HG02759 (cell line): ENCODE results near the gene KCNAB1.
"Not testable (repeated sequence)": the region's sequence is repeated elsewhere in the genome, so short reads cannot be mapped to it uniquely, and the experiment has no call there.

Experiments used
- ATAC-seq: cut with Tn5 transposase; IDR thresholded peaks from one replicate; pipeline ENCODE4 v1.9.1; 2021; ENCODE audit warnings: mild to moderate bottlenecking, moderate library complexity; ENCODE audit not compliant: unreplicated experiment

KCNAB1 gene

DNA sequence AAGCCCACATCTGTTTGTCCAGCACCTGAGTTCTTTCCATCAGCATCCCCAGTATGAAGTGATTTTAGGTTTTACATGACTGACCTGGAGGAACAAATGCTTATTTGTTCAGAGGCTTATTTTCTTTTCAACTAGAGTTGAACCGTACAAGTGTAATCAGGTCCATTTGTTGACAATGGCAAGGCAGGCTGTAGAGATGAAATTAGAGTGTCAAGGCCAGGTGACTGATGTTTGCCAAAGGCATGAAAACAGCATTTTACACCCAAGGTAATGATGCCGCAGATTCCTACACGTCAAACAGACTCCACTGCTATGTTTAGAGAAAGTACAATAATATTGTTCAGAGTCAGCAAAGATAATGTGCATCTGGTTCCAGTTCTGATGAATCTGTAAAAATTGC is 96.5 kb downstream of the KCNAB1 start:
- no peak for ATAC-seq

DNA sequence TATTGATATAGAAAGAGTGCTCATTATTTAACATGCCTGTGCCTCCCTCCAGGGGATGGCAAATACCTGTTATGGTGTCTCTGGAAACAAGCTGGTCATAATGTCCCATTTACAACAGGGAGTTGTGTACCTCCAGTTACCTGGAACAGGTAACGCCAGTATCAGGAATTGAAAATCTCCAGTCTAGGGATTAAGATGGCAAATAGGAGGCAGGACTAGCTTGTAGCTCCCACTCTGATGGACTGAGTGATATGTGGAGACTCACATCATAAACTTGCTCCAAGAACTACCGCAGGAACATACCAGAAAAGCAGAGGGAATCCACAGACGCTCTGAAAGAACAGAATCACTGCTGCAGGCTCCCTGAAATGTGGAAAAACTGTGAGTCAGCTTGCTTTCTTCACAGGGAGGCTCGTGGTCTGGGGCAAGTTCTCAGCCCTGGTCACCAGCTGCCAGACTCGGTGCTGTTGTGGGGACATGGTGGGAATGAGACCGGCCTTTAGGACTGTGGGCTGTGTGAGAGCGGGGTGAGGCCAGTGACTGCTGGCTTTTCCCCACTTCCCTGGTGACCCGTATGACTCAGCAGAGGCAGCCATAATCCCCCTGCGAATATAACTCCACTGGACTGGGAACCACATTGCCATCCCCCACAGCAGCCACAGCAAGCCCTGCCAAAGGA is 97.4 kb downstream of the KCNAB1 start:
- no peak for ATAC-seq

DNA sequence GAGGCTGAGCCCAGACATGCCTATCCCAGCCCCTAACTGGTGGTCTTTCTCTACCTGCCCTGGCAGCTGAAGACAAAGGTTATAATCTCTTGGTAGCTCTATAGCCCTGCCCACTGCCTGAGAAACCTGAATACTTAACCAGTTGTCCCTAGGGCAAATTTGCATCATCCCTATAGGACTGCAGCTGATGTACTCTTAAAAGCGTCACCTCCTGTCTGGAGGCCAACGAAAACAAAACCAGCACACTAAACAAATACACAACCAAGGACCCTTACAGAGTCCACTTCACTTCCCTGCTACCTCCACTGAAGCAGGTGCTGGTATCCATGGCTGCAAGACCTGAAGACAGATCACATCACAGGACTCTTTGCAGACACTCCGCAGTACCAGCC is 98.0 kb downstream of the KCNAB1 start:
- ATAC-seq: no peak

DNA sequence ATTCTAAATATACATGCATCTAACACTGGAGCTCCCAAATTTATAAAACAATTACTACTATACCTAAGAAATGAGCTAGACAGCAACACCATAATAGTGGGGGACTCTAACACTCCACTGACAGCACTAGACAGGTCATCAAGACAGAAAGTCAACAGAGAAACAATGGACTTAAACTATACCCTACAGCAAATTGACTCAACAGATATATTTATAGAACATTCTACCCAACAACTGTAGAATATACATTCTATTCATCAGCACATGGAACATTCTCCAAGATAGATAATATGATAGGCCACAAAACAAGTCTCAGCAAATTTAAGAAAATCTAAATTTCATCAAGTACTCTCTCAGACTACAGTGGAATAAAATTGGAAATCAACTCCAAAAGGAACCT is 102.0 kb downstream of the KCNAB1 start:
- ATAC-seq: not testable (repeated sequence)

DNA sequence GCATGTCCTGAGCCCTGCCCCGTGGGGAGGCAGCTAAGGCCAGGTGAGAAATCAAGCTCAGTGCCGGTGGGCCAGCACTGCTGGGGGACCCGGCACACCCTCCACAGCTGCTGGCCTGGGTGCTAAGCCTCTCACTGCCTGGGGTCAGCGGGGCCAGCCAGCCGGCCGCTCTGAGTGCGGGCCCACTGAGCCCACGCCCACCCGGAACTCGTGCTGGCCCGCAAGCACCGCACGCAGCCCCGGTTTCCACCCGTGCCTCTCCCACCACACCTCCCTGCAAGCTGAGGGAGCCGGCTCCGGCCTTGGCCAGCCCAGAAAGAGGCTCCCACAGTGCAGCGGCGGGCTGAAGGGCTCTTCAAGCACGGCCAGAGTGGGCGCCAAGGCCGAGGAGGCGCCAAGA is 103.7 kb downstream of the KCNAB1 start:
- ATAC-seq: not testable (repeated sequence)

DNA sequence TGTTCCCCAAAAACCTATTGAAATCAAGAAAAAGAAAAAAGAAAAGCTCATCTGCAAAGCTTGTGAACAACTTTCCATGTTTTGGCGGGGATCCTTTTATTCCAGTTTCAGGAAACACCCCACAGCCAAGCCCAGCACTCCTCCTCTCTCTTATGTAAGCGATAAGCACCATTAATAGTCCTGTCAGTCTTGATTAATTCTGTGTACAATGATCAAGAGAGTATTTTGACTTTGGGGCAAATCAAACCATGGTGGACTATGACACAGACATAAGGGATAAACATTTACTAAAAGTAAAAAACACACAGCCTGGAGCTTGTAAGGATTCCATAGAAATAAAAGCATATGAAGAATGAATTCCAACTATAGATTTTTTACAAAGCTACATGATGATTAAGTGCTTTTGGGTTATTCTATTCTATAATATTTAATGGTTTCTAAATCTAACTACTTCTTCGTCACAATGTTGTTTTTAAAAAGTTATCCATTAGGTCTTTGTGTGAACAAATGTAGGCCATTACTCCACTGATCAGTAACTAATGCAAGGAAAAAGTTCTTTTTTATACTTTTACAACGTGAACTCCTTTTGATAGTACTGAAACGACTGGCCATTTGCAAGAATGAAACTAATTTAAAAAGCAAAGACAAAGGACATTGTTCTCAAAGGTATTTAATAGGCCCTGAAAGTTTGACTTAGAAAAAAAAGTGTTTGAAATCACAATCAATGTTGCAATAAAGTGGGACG is 106.5 kb downstream of the KCNAB1 start:
- ATAC-seq: no peak

DNA sequence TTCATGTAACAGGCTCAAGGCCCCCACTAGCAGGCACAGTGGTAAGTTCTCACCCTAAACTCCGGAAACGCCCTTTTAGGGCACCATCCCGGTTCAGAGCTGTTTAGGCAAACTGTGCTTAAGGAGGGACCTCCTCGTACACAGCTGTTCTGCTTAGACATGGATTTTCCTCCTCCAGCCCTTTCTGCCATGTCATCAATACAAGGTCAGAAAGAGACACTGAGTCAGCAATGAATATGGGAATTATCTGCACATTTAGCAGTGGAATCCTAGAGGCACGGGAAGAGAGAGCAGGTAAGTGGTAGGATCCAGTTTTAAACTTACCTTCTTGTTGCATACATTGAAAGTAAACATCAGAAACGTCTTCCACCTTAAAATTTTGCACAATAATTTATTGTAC is 107.3 kb downstream of the KCNAB1 start:
- ATAC-seq: no peak

DNA sequence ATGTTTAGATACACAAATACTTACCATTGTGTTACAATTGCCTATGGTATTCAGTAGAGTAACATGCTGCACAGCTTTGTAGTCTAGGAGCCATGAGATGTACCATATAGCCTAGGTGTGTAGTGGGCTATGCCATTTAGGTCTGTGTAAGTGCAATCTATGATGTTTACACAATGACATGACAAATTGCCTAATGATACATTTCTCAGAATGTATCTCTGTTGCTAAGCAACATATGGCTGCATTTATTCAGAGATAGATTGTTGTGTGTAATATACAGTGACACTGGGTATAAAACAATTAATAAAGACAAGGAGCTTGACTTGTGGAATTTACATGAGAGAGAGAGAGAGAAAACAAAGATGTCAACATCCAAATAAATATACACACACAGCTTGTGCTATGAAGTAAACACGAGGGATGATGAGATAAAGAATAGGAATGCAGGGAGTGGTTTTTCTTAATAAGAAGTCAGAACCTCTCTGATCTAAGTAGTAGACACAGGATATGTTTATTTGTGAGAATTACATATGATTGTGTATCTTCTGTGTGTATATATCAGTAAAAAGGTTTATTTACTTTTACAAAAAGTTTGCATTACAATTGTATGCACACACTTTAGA is 110.0 kb downstream of the KCNAB1 start:
- no peak for ATAC-seq

DNA sequence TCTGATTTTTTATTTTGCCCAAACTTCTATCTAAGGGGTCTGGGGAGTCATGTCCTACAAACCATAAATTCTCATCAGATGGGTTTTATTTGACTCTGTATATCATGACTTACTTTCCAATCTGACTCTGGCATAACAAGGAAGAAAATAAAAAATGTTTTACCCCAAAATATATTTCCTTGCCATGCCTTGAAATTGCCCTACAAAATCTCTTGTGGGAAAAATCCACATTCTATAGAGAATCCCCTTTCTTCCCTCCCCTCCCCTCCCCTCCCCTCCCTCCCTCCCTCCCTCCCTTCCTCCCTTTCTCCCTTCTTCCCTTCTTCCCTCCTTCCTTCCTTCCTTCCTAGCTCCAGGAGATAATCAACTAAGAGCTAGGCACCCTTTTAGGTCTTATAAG is 110.8 kb downstream of the KCNAB1 start:
- not testable (repeated sequence) for ATAC-seq

DNA sequence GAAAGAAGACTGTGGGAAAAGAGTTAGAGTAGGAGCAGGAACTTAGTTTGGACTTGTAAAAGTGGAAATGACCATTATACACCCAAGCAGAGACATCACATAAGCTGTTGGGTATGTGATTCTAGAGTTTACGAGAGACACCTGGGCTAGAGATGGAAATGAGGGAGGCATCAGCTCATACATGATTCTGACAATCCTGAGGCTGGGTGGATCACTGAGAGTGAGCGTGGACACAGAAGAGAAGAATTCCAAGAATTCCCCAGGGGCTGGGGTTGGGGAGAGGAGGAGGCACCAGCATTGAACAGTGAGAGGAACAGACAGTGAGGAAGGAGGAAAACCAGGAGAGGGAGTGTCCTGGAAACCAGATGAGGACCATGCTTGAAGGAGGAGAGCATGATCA is 113.5 kb downstream of the KCNAB1 start:
- ATAC-seq: no peak

DNA sequence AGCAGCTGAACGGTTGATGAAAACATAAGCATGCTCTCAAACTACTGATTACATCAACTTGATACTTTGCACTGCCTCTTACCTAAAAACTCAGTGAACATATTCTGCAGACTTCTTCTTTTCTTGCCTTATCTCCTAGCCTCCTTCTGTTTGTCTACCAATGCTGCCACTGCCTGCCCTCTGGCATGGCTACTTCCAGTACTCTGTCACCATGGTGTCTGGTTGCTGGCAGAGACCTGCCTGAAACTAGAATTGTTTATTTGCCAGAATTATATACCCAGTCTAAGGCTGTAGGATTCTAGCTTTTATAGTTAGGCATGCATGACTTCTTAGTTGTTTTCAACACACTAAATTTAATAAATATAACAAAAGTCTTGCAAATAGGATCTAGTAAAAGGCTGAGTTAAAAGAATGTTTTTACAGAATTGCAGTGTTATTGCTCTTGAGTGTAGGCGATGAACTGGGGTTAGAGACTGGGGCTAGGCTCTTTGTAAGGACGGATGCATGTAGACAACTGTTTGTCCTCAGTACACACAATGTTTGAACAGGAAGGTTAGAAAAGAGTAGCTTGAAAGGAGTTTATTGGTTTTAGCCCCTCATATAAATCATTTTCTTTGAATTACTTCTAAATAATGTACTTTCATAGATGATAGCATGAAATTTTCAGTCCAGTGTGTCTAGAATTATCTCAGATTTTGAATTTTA is 116.3 kb downstream of the KCNAB1 start:
- no peak for ATAC-seq

DNA sequence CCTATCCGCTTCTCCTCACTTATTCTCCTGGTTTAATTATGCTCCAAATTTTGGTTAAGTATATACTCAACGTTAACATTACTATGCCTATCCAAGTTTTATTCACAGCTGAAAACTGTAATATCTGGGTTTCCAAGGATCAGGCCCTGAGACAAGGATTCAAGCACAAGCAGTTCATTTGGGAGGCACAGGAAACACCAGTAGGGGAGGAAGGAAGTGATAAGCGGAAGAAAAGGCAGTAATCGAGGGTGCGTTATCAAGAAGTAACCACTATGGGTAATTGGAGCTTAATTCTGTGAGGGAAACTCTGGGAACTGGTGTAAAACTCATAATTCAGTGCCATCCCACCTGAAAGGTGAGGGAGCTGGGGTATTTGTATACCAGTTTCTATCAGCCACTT is 120.3 kb downstream of the KCNAB1 start:
- ATAC-seq: no peak

DNA sequence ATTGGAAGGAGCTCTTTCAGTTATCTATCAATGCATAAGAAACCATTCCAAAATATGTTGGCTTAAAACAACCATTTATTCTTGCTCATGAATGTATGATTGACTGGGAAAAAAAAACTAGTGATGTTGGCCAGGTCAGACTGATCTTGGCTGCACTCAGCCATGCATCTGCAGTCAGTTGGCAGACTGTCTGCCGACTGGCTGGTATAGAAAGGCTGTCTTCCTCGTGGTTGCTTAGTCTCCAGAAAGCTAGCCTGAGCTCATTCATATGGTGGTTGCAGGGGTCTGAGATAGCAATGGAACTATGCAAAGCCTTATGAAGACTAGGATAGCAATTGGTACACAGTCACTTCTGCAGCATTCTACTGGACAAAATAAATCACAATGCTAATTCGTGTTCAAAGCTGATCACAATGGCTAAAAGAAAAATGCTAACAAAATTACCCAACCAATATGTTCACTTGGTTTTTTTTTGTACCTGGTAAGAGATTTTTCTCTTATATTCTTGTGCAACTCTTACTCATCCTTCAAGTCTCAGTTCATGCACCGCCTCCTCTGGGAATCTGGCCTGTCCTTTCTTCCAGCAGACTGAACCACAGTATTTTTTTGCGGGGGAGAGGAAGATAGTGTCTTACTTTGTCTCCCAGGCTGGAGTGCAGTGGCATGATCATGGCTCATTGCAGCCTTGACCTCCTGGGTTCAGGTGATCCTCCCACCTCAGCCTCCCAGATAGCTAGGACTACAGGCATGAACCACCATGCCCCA is 126.8 kb downstream of the KCNAB1 start:
- ATAC-seq: no peak

DNA sequence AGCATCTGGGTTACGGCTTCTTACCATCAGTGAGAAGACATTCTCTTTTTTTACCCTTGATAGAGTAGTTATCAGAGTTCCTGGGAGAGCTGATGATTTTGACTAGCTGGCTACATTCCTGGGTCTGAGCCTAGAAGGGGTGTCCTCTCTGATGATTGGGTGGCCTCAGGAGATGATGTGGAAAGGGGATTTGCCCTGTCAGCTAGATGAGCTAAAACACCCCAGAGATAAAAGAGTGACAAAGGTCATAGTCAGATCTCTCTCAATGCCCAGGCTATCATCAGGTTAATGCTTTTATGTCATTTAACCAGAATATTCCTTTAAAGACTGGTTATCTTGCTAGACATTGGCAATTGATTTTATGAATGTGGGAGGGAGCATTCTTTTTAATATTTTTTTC is 130.2 kb downstream of the KCNAB1 start:
- ATAC-seq: no peak

DNA sequence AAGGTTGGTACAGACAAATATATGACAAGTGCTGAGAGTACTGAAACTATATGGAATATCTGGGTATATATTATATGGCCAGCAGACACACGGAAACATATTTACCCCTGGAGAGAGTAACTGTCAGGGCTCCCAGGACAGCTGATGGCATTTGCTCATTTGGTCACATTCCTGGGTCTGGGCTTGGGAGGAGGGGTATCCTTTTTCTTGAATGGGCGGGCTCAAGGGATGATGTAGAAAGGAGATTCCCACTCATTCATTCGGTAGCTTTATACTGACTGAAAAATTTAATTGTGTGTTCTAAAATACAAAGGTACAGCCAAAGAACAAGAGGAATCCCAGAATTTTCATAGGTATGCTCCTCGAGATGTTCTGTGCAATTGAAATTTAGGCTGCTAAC is 131.0 kb downstream of the KCNAB1 start:
- no peak for ATAC-seq

DNA sequence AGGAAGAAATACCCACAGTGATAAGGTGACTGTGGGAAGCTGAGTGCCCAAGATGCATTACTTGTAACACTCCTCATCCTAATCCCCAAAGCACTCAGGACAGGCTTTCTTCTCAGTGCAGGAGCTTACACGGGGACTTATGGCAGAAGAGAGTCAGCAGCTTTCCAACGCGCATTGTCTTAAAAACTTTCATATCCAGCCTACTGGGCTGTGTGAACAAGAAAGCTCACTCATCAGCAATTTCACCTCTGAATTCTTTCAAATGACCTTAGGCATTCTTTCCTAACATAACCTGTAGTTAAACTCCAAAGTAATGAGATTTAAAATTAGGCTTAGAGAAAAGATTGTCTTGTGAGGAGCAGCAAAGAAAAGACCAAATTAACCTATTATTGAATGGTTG is 132.3 kb downstream of the KCNAB1 start:
- no peak for ATAC-seq

DNA sequence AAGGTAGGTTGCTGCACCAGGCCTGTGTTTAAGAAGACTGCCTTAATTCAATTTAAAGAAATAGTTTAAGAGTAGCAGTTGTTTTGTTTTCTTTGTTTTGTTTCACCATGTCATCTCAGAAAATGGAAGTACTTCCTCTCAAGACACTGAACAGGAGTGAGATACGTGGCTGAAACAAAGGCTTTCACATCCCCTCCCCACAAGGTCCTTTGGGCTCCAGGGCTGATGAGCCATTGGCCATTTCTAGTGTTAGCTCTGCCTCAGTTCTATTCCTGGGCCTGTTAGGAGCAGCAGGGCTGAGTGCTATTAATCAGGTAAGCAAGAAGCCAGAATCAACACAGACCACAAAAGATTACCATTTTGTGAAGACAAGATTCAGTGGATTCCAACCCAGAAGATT is 132.8 kb downstream of the KCNAB1 start:
- ATAC-seq: no peak

DNA sequence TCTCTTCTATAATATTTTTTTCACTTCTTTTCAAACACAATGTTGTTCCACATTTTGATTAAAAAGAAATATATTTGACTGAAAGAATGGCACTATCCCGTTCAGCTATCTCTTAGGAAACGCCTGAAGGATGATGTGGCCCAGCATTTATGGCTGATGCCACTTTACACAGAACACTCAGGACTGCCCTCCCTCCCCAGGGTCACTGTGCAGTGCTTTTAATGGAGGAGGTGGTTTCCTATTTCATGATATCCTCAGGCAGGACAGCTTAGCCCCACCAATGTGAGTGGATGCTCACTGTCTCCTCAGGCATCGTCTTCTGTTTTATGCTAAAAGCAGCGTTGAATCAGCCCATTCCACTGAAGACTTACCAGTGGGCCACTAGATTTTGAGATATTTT is 135.9 kb downstream of the KCNAB1 start:
- ATAC-seq: no peak

DNA sequence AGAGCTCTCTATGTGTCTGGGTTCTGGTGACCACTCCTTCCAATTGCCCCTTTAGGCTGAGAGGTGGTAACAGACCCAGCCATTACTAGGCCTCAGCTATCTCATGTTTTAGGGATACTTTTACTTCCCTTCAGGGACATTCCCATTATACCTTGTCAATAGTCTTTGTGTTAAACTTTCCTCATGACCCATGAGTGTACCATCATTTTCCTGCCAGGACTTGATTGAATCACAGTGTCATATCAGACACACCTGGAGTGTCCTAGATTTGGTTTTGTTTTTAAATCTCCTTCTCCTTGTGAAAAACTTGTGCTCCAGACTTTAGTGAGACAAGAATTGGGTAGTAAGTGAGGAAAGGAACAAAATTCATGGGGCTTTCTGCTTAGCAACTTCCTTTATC is 136.6 kb downstream of the KCNAB1 start:
- ATAC-seq: no peak

DNA sequence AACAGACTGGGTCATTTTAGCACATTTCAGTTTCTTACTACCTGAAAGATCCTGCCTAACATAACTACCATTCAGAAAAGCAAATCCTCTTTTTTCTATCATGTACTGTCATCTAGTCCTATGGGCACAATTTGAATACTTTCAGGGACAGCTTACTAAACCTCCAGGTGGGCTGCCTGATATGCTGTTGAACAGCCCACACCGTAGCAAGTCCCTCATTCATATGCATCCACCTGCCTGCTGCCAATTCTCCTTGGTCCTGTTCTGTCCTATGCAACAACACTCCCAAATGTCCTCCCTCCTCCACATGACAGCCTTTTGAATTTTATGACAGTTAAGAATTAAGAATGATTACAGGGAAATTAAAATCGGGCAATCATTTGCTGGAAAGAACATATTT is 137.9 kb downstream of the KCNAB1 start:
- ATAC-seq: no peak

DNA sequence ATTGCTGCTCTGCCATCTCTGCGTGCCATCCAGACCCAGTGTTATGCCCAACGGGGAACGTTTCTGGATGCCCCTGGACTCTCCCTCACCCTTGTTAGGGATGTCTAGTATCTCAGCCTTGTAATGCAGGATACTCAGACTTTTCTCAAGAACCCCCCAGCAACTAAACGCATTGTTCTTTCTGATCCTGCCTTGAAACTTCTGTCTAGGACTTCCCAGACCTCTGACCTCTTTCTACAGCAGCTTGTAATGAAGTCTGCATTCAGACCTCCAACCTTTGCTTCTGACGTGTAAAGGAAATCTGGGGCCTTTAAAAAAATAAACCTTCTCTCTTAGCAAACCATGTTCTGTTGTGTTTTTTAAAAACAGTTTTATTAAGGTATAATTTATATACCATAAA is 139.5 kb downstream of the KCNAB1 start:
- no peak for ATAC-seq
